OCI-LY1 (cell line): ENCODE results near the gene ZSCAN20.

Experiments
- H2AFZ ChIP-seq: fragments of 200-600 bp; sonication (generic), shearing (Covaris generic); 2 replicates; pipeline ENCODE4 v1.6.0; 2014; ENCODE audit warnings: antibody characterized with exemption, mild to moderate bottlenecking, low read length
- H3F3A ChIP-seq: fragments of 200-600 bp; sonication (generic), shearing (Covaris generic); 2 replicates; pipeline ENCODE4 v1.6.0; 2014; ENCODE audit warnings: mild to moderate bottlenecking, antibody characterized with exemption, low read length, moderate library complexity; ENCODE audit not compliant: insufficient read depth
- H3K27ac ChIP-seq: fragments of 200-600 bp; sonication (generic); 2 replicates; pipeline ENCODE4 v1.5.1; 2014; ENCODE audit warnings: low read length, mixed run types, mild to moderate bottlenecking, low read depth; ENCODE audit not compliant: poor library complexity, severe bottlenecking
- H3K27me3 ChIP-seq: fragments of 200-600 bp; sonication (generic); 2 replicates; pipeline ENCODE4 v1.6.0; 2014; ENCODE audit warnings: antibody characterized with exemption, mild to moderate bottlenecking, low read length, moderate library complexity; ENCODE audit not compliant: insufficient read depth
- H3K36me3 ChIP-seq: fragments of 200-600 bp; sonication (generic); 2 replicates; pipeline ENCODE4 v1.6.1; 2014; ENCODE audit warnings: mild to moderate bottlenecking, antibody characterized with exemption, low read length, moderate library complexity, mixed read lengths; ENCODE audit not compliant: insufficient read depth
- H3K4me1 ChIP-seq: fragments of 200-600 bp; sonication (generic); 2 replicates; pipeline ENCODE4 v1.5.1; 2014; ENCODE audit warnings: mild to moderate bottlenecking, low read length, moderate library complexity; ENCODE audit not compliant: insufficient read depth, severe bottlenecking
- H3K4me2 ChIP-seq: fragments of 200-600 bp; sonication (generic), shearing (Covaris generic); 2 replicates; pipeline ENCODE4 v1.6.1; 2014; ENCODE audit warnings: low read length
- H3K4me3 ChIP-seq: fragments of 200-600 bp; sonication (generic); 2 replicates; pipeline ENCODE4 v1.5.1; 2014; ENCODE audit warnings: low read length, low read depth, mild to moderate bottlenecking, mixed read lengths; ENCODE audit not compliant: poor library complexity, severe bottlenecking
- H3K79me2 ChIP-seq: fragments of 200-600 bp; shearing (Covaris generic); 2 replicates; pipeline ENCODE4 v1.6.1; 2016; ENCODE audit warnings: mixed run types, low read length, mixed read lengths; ENCODE audit not compliant: insufficient read depth
- H3K9ac ChIP-seq: fragments of 200-600 bp; sonication (generic), shearing (Covaris generic); 2 replicates; pipeline ENCODE4 v1.6.1; 2014; ENCODE audit warnings: mild to moderate bottlenecking, low read length, mixed read lengths
- H3K9me2 ChIP-seq: fragments of 200-600 bp; sonication (generic), shearing (Covaris generic); 2 replicates; pipeline ENCODE4 v1.6.1; 2014; ENCODE audit warnings: low read depth, mild to moderate bottlenecking, low read length, mixed read lengths
- H3K9me3 ChIP-seq: fragments of 200-600 bp; shearing (Covaris generic); 2 replicates; pipeline ENCODE4 v1.6.1; 2014; ENCODE audit warnings: low read length, mixed read lengths
- H4K20me1 ChIP-seq: fragments of 200-600 bp; sonication (generic), shearing (Covaris generic); 2 replicates; pipeline ENCODE4 v1.6.0; 2016; ENCODE audit warnings: mild to moderate bottlenecking, low read length; ENCODE audit not compliant: insufficient read depth
- EZH2 ChIP-seq: fragments of 200-600 bp; sonication (generic), shearing (Covaris generic); IDR thresholded peaks from 2 replicates; pipeline ENCODE4 v1.8.0; 2017; ENCODE audit warnings: borderline replicate concordance, mixed run types, mild to moderate bottlenecking, antibody characterized with exemption, low read length, moderate library complexity, mixed read lengths
- TF ChIP-seq, protein P1 (sequence below): fragments of 200-600 bp; sonication (generic), shearing (Covaris generic); IDR thresholded peaks from 2 replicates; pipeline ENCODE4 v1.5.1; 2017; ENCODE audit warnings: mild to moderate bottlenecking, antibody characterized with exemption, low read length, moderate library complexity, mixed read lengths

The ZSCAN20 gene

DNA sequence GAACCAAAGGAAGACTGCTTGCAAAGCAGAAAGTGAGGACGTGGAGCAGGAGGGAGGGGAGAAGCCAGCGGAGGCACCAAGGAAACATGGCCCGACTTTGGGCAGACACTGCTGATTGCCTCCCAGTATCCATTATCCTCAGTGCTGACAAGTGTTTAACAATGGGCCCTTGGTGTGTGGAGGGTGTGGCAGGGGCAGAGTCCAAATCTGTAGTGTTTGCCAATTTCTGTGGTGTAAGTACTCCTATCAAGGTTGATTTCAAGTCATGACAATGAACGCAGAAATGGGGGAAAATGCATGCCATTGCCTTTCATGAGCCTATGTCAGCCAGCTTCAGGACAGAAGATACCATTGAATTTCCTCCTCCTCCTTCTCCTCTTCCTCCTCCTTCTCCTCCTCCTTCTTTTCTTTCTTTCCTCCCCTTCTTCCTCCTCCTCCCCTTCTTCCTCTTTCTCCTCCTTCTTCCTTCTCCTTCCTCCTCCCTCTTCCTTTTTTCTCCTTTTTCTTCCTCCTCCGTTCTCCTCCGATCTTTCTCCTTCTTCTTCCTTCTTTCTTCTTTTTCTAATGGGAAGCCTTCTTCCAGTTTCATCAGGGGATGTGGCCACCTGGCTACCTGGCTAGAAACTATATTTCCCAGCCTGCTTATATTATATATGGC lies 31.2 kb upstream of the ZSCAN20 start:
- Histone ChIP-seq H3K27ac (no peak overlapping the region), H3K9ac (no peak overlapping the region), H3K79me2 (no peaks in the 10 kb centered on the region), H3K9me2 (no peaks in the 10 kb centered on the region), H2AFZ (no peak overlapping the region), H4K20me1 (no peaks in the 10 kb centered on the region), H3K9me3 (no peaks in the 10 kb centered on the region), H3K4me2 (no peak overlapping the region), H3K27me3 (0 out of 2 replicates have a peak, but pooled peaks cover 11% of the 10 kb centered on the region), H3K4me1 (no peaks in the 10 kb centered on the region), H3K4me3 (no peak overlapping the region), H3K36me3 (no peaks in the 10 kb centered on the region), H3F3A (no peaks in the 10 kb centered on the region)
- no peak for TF ChIP-seq EZH2
- TF ChIP-seq, protein P1, sequence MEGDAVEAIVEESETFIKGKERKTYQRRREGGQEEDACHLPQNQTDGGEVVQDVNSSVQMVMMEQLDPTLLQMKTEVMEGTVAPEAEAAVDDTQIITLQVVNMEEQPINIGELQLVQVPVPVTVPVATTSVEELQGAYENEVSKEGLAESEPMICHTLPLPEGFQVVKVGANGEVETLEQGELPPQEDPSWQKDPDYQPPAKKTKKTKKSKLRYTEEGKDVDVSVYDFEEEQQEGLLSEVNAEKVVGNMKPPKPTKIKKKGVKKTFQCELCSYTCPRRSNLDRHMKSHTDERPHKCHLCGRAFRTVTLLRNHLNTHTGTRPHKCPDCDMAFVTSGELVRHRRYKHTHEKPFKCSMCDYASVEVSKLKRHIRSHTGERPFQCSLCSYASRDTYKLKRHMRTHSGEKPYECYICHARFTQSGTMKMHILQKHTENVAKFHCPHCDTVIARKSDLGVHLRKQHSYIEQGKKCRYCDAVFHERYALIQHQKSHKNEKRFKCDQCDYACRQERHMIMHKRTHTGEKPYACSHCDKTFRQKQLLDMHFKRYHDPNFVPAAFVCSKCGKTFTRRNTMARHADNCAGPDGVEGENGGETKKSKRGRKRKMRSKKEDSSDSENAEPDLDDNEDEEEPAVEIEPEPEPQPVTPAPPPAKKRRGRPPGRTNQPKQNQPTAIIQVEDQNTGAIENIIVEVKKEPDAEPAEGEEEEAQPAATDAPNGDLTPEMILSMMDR: no peak

DNA sequence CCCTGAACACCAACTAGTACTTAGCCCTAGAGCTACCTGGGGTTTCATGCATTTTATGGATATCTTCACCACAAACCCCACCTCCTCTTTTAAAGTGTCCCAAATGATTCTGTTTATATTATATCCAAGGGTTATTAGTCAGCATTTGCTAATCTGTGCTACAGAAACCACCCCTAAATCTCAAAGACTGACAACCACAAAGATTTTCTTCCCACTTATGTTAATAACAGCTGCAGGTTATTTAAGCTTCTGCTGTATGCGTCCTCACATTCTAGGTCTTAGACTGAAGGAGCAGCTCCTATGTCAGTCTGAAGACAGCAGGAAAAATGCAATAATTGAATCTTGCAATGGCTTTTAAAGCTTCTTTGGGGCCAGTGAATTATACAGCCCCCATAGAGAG lies 30.3 kb upstream of the ZSCAN20 start:
- TF ChIP-seq, protein P1: no peak
- TF ChIP-seq EZH2: no peak
- no peak overlapping the region for H2AFZ ChIP-seq
- no peaks in the 10 kb centered on the region for H3F3A ChIP-seq
- H3K27ac ChIP-seq: no peak overlapping the region
- H3K27me3 ChIP-seq: 0 out of 2 replicates have a peak, but pooled peaks cover 11% of the 10 kb centered on the region
- no peaks in the 10 kb centered on the region for H3K9me3 ChIP-seq
- no peaks in the 10 kb centered on the region for H4K20me1 ChIP-seq
- H3K36me3 ChIP-seq: no peaks in the 10 kb centered on the region
- no peak overlapping the region for H3K4me2 ChIP-seq
- H3K79me2 ChIP-seq: no peaks in the 10 kb centered on the region
- H3K4me3 ChIP-seq: no peak overlapping the region
- H3K9ac ChIP-seq: no peak overlapping the region
- no peaks in the 10 kb centered on the region for H3K9me2 ChIP-seq
- no peaks in the 10 kb centered on the region for H3K4me1 ChIP-seq

DNA sequence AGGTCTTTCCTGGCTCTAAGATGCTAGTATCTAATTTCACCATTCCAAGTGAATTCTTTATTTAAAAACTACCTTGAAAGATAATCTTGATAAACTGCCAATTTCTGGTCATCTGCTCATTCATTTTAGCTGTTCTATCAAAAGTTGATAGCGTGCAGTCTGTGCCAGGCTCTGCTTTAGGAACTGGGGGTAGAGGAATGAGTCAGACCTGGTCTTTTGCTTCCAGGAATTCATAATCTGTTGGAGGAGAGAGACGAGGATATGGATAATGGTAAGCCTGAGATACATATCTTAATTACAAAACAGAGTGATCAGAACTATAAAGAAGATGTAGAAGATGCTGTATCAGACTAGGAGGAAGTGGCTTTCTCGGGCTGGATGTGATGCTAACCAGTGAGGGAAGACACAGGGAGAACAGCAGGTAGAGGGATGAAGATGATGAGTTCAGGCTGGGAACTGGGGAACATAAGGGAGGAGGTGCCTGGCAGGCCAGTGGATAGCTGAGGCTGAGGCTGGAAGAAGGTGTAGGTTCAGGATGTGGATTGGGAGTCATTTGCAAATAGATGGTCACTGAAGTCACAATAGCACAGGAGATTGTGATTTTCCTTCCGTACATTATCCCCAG lies 29.3 kb upstream of the ZSCAN20 start:
- no peak overlapping the region for H3K4me2 ChIP-seq
- no peaks in the 10 kb centered on the region for H3F3A ChIP-seq
- no peak for TF ChIP-seq EZH2
- TF ChIP-seq, protein P1: no peak
- H3K79me2 ChIP-seq: no peaks in the 10 kb centered on the region
- H3K9me3 ChIP-seq: no peaks in the 10 kb centered on the region
- no peak overlapping the region for H3K4me3 ChIP-seq
- no peaks in the 10 kb centered on the region for H3K4me1 ChIP-seq
- no peak overlapping the region for H2AFZ ChIP-seq
- no peak overlapping the region for H3K9ac ChIP-seq
- no peaks in the 10 kb centered on the region for H3K36me3 ChIP-seq
- no peaks in the 10 kb centered on the region for H4K20me1 ChIP-seq
- H3K27ac ChIP-seq: no peak overlapping the region
- 0 out of 2 replicates have a peak, but pooled peaks cover 11% of the 10 kb centered on the region for H3K27me3 ChIP-seq
- H3K9me2 ChIP-seq: no peaks in the 10 kb centered on the region
